ENCODE results near the gene CAPRIN1. TPM values are rescaled to one million over a fixed set of nuclear protein-coding genes. Genes with fewer than 3 reads are reported as not detected.
"Not testable (repeated sequence)": the region's sequence is repeated elsewhere in the genome, so short reads cannot be mapped to it uniquely, and the experiment has no call there.

Gene CAPRIN1
- total RNA-seq, 1 experiment from 2014 or later: 1,470 TPM

DNA sequence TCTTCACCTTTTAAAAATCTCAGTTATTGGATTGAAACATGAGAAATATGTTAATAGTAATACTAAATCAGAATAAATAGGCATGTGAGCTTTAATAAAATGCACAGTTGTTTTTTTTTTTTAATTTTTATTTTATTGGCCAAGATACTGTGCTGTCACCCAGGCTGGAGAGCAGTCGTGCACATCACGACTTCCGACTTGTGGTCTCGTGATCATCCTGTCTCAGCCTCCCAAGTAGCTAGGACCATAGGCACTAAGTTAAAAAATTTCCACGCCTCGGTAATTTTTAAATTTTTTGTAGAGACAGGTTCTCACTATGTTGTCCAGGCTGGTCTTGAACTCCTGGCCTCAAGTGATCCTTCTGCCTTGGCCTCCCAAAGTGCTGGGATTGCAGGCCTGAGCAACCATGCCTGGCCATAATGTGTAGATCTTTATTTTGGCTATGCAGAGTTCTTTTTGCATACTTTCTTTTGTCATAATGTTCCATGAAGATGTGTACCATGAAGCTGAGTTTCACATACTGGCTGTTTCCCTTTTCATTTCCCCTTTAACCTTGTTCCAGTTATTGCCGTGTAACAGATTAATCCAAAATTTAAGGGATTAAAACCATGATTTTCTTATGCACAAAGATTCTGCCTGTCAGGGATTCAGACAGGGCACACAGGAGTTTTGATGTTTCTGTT, 16.0 kb downstream of the CAPRIN1 start:
- TF ChIP-seq, protein P1, sequence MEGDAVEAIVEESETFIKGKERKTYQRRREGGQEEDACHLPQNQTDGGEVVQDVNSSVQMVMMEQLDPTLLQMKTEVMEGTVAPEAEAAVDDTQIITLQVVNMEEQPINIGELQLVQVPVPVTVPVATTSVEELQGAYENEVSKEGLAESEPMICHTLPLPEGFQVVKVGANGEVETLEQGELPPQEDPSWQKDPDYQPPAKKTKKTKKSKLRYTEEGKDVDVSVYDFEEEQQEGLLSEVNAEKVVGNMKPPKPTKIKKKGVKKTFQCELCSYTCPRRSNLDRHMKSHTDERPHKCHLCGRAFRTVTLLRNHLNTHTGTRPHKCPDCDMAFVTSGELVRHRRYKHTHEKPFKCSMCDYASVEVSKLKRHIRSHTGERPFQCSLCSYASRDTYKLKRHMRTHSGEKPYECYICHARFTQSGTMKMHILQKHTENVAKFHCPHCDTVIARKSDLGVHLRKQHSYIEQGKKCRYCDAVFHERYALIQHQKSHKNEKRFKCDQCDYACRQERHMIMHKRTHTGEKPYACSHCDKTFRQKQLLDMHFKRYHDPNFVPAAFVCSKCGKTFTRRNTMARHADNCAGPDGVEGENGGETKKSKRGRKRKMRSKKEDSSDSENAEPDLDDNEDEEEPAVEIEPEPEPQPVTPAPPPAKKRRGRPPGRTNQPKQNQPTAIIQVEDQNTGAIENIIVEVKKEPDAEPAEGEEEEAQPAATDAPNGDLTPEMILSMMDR (conservative IDR thresholded peaks at IDR 0.05; ENCODE audit: low read depth, low read length): no peak
- BruUV-seq (replicated peaks): no TSS peak
- CTCF ChIA-PET: interaction anchor here (0.6 to 1.5 kb wide), 2 partner anchors 8 to 71 kb away, joined by 3 to 4 read pairs; no protein-coding TSS in a partner anchor
- Histone ChIP-seq H3K36me3 (ENCODE audit: insufficient read depth, low read length, poor library complexity, severe bottlenecking) (peaks cover 90% of the 10 kb centered on the region), H3K4me1 (ENCODE audit: insufficient read depth, low read length, poor library complexity, severe bottlenecking) (peaks cover 90% of the 10 kb centered on the region), H3K9me3 (ENCODE audit: low read depth, low read length, poor library complexity, severe bottlenecking) (no peaks in the 10 kb centered on the region), H3K4me3 (ENCODE audit: low read depth, low read length, poor library complexity, severe bottlenecking) (no peak overlapping the region), H3K27me3 (replicated peaks; ENCODE audit: insufficient read depth, low read depth, low read length, poor library complexity) (no peaks in the 10 kb centered on the region), H3K27ac (ENCODE audit: low read depth, low read length, poor library complexity, severe bottlenecking) (peak overlapping the region; percentile 51)
- POLR2A ChIA-PET (ENCODE audit: low non-redundant PET): interaction anchor here (0.6 kb wide), 2 partner anchors 14 to 205 kb away, joined by 4 to 5 read pairs; no protein-coding TSS in a partner anchor
- intact Hi-C loops (cut with micrococcal nuclease; ENCODE audit: unreplicated experiment): no loop called here
- no peak for DNase-seq (ENCODE audit: low spot score)

DNA sequence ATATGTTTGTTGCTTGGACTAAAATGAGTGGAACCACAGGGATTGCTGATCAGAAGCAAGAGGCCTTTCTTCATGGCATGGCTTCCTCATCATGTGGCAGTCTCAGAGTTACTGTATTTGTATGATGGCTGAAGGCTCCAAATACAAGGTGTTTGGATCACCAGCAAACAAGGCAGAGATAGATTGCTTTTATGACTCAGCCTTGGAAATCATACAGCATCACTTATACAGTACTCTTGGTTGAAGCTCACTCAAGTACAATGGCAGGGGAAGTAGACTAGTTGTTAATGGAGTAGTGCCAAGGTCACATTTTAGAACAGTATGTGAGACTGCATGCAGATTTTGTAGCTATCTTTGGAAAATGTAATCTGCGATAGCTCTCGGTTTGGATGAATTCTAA, 16.6 kb downstream of the CAPRIN1 start:
- H3K9me3 ChIP-seq (ENCODE audit: low read depth, low read length, poor library complexity, severe bottlenecking): no peaks in the 10 kb centered on the region
- H3K4me3 ChIP-seq (ENCODE audit: low read depth, low read length, poor library complexity, severe bottlenecking): no peak overlapping the region
- TF ChIP-seq, protein P1 (conservative IDR thresholded peaks at IDR 0.05; ENCODE audit: low read depth, low read length): no peak
- no peak for TF ChIP-seq EZH2 (IDR thresholded peaks at IDR 0.05; ENCODE audit: borderline replicate concordance, low read depth, low read length, poor library complexity, severe bottlenecking)
- no TSS peak for BruUV-seq (replicated peaks)
- POLR2A ChIA-PET (ENCODE audit: low non-redundant PET): interaction anchor here (0.6 kb wide), 2 partner anchors 15 to 205 kb away, joined by 4 to 5 read pairs; no protein-coding TSS in a partner anchor
- DNase-seq (ENCODE audit: low spot score): peak; percentile 88
- CTCF ChIA-PET: interaction anchor here (0.5 to 1.5 kb wide), 2 partner anchors 71 to 80 kb away, joined by 3 to 4 read pairs; no protein-coding TSS in a partner anchor
- peaks cover 90% of the 10 kb centered on the region for H3K36me3 ChIP-seq (ENCODE audit: insufficient read depth, low read length, poor library complexity, severe bottlenecking)
- intact Hi-C loops (cut with micrococcal nuclease; ENCODE audit: unreplicated experiment): no loop called here
- peaks cover 90% of the 10 kb centered on the region for H3K4me1 ChIP-seq (ENCODE audit: insufficient read depth, low read length, poor library complexity, severe bottlenecking)
- H3K27ac ChIP-seq (ENCODE audit: low read depth, low read length, poor library complexity, severe bottlenecking): peak overlapping the region; percentile 51
- no peaks in the 10 kb centered on the region for H3K27me3 ChIP-seq (replicated peaks; ENCODE audit: insufficient read depth, low read depth, low read length, poor library complexity)

DNA sequence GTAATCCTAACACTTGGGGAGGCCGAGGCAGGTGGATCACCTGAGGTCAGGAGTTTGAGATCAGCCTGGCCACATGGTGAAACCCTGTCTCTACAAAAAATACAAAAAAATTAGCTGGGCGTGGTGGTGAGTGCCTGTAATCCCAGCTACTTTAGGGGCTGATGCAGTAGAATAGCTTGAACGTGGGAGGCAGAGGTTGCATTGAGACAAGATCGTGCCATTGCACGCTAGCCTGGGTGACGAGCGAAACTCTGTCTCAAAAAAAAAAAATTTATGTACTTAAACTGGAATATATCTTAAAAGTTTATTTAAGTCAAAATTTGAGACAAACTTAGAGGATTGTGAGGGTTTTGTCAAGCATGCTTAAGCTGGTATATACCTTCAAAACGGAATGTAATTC, 19.8 kb downstream of the CAPRIN1 start:
- H3K9me3 ChIP-seq (ENCODE audit: low read depth, low read length, poor library complexity, severe bottlenecking); intact Hi-C loops (cut with micrococcal nuclease; ENCODE audit: unreplicated experiment); H3K27me3 ChIP-seq (replicated peaks; ENCODE audit: insufficient read depth, low read depth, low read length, poor library complexity); BruUV-seq (replicated peaks): not testable (repeated sequence)
- Histone ChIP-seq H3K4me3 (ENCODE audit: low read depth, low read length, poor library complexity, severe bottlenecking) (peak overlapping the region; percentile 6), H3K27ac (ENCODE audit: low read depth, low read length, poor library complexity, severe bottlenecking) (peak overlapping the region; percentile 67), H3K4me1 (ENCODE audit: insufficient read depth, low read length, poor library complexity, severe bottlenecking) (peaks cover 96% of the 10 kb centered on the region), H3K36me3 (ENCODE audit: insufficient read depth, low read length, poor library complexity, severe bottlenecking) (peaks cover 93% of the 10 kb centered on the region)
- POLR2A ChIA-PET (ENCODE audit: low non-redundant PET): interaction anchor here (0.6 to 0.7 kb wide), 3 partner anchors 22 to 420 kb away, joined by 3 to 5 read pairs (median 4); no protein-coding TSS in a partner anchor
- peak; percentile 84 for DNase-seq (ENCODE audit: low spot score)
- CTCF ChIA-PET: interaction anchor here (0.6 to 1.7 kb wide), 3 partner anchors 11 to 83 kb away, joined by 7 to 8 read pairs (median 7); no protein-coding TSS in a partner anchor
